GM12801 (cell line): ENCODE measurements around the gene WDR35.

ENCODE experiments used
- CTCF ChIP-seq: IDR thresholded peaks from one replicate; pipeline ENCODE4 v1.5.1; 2011; ENCODE audit warnings: control low read depth; ENCODE audit not compliant: insufficient read length; ENCODE audit errors: extremely low read depth

The WDR35 gene

GRCh38 chr2:19988600-19988999 lies 1.3 kb downstream of the WDR35 start:
- TF ChIP-seq CTCF = no peak

- no peak for TF ChIP-seq CTCF
Observed at GRCh38 chr2:19987936-19988335, 2.0 kb downstream of the WDR35 start.

DNA sequence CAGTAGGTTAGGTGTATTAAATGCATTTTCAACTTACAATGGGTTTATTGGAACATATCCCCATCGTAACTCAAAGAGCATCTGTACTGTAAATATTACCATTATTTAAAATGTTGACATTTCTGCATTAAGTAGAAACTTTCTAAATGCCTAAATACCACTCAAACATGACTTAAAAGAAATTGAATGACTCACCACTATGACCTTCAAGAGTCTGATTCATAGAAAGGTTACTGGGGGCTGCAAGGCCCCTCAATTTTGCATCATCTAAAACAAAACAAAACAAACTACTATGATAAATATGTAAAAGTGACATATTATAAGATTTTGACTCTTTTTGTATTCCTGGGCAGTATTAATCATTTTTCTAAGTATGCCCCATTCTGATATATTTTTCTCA lies 7.6 kb downstream of the WDR35 start:
- no peak for TF ChIP-seq CTCF

DNA sequence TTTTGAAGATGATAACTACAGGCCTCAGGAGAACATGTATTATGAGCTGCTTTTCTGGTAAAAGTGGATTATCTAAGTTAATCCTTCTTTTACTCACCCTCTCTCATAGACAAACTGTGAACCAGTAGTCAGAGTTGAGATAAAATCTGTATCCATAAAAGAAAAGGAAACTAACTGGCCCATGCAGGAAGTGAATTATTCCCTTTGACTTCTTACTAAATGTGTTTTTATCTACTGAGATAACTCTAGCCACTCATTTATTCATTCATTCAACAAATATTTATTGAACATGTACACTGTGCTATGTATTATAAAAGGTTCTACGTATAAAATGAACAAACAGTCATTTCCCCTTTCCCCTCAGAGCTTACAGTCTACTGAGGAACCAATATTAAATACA lies 10.0 kb downstream of the WDR35 start:
- TF ChIP-seq CTCF = no peak

DNA sequence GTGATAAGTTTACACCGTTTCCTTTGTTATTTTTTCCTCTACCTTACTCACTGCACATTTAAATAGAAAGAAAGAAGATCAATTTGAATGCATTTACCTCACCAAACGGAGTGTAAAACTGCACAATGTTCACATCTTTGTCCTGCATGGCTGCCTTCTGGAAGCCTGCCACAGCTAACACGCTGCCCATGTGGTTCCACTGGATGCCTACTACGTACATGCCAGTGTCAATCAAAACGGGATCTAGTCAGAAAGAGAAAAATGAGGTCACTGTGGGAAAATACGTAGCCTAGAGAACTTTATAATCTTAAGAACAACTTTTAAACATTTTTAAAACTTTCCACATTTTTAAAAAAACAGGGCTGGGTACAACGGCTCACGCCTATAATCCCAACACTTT lies 16.4 kb downstream of the WDR35 start:
- no peak for TF ChIP-seq CTCF

DNA sequence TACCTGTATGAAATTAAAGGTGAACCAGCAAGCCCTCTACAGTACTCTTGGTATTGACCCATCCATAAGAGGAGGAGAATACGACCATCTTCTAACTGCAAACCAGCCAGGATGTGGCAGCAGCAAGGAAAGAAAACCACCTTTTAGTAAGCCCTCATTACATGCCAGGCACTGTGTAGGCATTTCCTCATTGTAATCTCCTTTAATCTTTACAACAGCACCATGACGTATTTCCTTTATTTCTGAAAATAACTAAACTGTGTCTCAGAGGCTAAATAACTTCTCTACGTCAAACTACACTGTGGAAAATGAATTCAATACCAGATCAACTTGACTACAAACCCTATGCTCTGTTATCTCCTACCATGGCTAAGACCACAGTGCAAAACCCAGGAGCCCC lies 18.2 kb downstream of the WDR35 start:
- TF ChIP-seq CTCF = no peak

DNA sequence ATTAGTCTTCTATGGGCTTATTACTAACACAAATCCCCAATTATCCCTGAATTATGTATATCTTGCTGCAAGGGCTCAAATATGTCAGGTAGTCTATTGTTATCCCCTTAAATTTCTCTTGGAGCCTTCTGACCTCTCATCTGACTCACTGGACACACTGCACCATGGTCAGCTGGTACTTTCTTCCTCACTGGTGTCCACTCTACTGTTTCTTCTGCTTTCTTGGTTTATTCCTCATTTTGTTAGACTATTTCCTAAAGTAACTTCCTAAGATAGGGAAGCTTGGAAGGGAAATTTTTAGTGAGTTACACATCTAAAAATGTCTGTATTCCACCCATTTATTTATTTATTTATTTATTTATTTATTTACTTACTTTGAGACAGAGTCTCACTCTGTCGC lies 26.5 kb downstream of the WDR35 start:
- TF ChIP-seq CTCF = no peak
